Measurements from ENCODE around the gene PDCD1LG2. TPM values are rescaled to one million over a fixed set of nuclear protein-coding genes. Genes with fewer than 3 reads are reported as not detected.

PDCD1LG2 gene
- total RNA-seq, 4 donors from 2014 or later, result 0.49 to 2.2 (median 0.99) TPM

GRCh38 chr9:5514617-5515260 lies 4.4 kb downstream of the PDCD1LG2 start:
- Histone ChIP-seq H3K36me3 (no peaks in the 10 kb centered on the region), H3K4me1 (peaks cover 26% of the 10 kb centered on the region), H3K4me3 (no peak overlapping the region), H3K9me3 (no peaks in the 10 kb centered on the region), H3K27ac (no peak overlapping the region), H3K27me3 (no peaks in the 10 kb centered on the region)
- DNase-seq (ENCODE audit: low spot score in 2 of 2), result no peak
- TF ChIP-seq EP300 (IDR thresholded peaks at IDR 0.05) (no peak), CTCF (IDR thresholded peaks at IDR 0.05) (no peak), POLR2AphosphoS5 (IDR thresholded peaks at IDR 0.05) (no peak), POLR2A (IDR thresholded peaks at IDR 0.05) (no peak)
- whole genome bisulfite sequencing, result 82% methylated on average over 6 of the region's 6 CpGs

- DNase-seq (ENCODE audit: low spot score in 2 of 2), result no peak
- Histone ChIP-seq H3K27me3 (no peaks in the 10 kb centered on the region), H3K4me3 (no peak overlapping the region), H3K4me1 (peaks cover 21% of the 10 kb centered on the region), H3K9me3 (no peaks in the 10 kb centered on the region), H3K27ac (no peak overlapping the region), H3K36me3 (no peaks in the 10 kb centered on the region)
- TF ChIP-seq CTCF (IDR thresholded peaks at IDR 0.05) (no peak), EP300 (IDR thresholded peaks at IDR 0.05) (no peak), POLR2A (IDR thresholded peaks at IDR 0.05) (no peak), POLR2AphosphoS5 (IDR thresholded peaks at IDR 0.05) (no peak)
- 92% methylated on average over 4 of the region's 4 CpGs for WGBS
These were observed 4.9 kb downstream of the PDCD1LG2 start for GRCh38 chr9:5515261-5515650.

DNA sequence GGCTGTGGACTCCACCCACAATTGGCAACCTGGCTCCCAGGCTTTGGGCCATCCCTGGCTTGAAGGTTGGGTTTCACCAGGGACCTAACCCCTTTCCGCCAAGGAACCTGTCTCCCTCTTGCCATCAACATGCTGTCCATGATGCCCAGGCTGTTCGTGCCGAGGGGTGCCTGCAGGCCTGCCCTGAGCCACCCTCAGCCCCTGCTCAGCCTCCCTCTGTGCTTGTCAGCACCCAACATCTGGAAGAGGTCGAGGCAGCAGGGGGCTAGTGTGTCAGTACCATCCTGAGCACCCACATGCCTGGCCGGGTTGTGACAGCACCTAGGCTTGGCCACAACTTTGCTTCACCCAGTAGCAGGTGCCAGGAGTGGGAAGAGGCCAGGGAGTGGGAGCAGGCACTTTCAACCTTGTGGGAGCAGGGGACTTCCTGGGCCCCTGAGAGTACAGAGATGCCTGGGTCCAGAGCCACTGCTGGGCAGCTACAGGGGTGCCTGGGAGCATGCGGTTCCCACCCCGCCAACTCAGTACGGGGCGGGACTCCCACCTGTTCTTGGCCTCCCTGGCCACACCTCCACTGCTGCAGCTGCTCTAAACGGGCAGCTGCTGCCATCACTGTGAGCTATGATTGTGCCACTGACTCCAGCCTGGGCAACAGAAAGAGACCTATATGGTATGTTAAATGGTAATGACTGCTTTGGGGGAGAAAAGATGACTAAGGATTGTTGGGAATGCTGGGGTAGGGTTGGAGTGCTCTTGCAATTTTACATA lies 6.3 kb downstream of the PDCD1LG2 start:
- H3K4me1 ChIP-seq, result peaks cover 17% of the 10 kb centered on the region
- 97% methylated on average over 6 of the region's 10 CpGs for WGBS

DNA sequence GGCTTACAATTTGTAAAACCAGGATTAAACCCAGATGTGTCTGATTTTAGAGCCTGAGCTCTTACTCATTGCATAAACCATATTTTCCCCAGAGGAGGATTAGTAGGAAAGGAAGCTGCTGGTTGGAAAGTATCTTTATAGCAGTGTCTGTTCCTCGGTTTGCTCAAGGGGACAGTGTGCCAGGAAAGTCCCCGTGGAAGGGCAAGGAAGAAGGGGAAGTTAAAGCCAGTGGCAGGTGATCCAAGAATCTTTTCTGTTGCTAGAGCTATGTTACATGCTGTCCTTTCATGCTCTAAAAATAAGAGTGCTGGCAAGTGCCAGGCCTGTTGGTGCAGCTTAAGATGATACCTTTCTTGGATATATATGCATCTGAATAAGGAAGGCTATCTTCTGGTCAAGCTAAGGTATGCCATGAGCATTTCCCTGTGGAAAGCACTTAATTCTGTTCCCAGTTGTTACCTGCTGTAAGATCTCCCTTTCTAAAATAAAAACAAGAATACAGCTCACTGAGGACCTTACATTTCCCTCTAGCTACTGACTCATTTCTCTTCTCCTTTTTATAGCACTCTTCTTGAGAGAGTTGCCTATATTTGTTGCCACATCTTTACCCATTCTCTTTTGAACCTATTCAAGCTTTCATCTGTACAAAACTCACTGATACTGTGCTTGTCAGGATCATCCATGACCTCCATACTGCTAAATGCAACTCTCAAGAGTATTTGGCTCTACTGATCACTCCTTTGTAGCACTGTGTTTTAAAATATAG lies 8.0 kb downstream of the PDCD1LG2 start:
- WGBS, result 29% methylated on average over 2 of the region's 2 CpGs
- Histone ChIP-seq H3K4me1 (peaks cover 12% of the 10 kb centered on the region), H3K27me3 (no peaks in the 10 kb centered on the region), H3K9me3 (no peaks in the 10 kb centered on the region), H3K36me3 (no peaks in the 10 kb centered on the region), H3K4me3 (no peak overlapping the region), H3K27ac (no peak overlapping the region)
- DNase-seq (ENCODE audit: low spot score in 2 of 2), result no peak
- no peak for TF ChIP-seq POLR2A (IDR thresholded peaks at IDR 0.05)
- TF ChIP-seq EP300 (IDR thresholded peaks at IDR 0.05), result no peak
- TF ChIP-seq CTCF (IDR thresholded peaks at IDR 0.05), result no peak
- TF ChIP-seq POLR2AphosphoS5 (IDR thresholded peaks at IDR 0.05), result no peak

More for the DNA sequence above, 6.3 kb downstream of the PDCD1LG2 start:
- no peak for DNase-seq (ENCODE audit: low spot score in 2 of 2)
- Histone ChIP-seq H3K4me3 (no peak overlapping the region), H3K27me3 (no peaks in the 10 kb centered on the region), H3K36me3 (no peaks in the 10 kb centered on the region), H3K27ac (no peak overlapping the region), H3K9me3 (no peaks in the 10 kb centered on the region)
- no peak for TF ChIP-seq EP300 (IDR thresholded peaks at IDR 0.05)
- TF ChIP-seq POLR2A (IDR thresholded peaks at IDR 0.05), result no peak
- no peak for TF ChIP-seq CTCF (IDR thresholded peaks at IDR 0.05)
- no peak for TF ChIP-seq POLR2AphosphoS5 (IDR thresholded peaks at IDR 0.05)

DNA sequence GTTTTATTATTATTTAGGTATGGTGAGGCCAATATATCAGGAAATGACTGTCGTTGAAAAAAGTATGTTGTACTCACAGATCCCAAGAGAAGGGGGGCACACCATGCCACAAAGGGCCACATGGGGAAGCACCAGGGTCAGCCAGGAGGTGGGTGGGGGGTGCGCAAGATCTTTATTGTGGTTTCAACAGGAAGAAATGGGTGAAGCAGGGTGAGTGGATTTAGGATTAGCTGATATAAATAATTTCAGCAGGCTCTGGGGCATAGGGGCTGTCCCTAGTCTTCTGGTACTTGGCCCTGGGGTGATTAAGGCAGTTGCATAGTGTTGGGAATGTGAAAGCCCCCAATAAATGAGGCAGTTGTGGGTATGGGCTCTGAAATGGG lies 8.6 kb downstream of the PDCD1LG2 start:
- Histone ChIP-seq H3K36me3 (no peaks in the 10 kb centered on the region), H3K4me3 (no peak overlapping the region), H3K27me3 (no peaks in the 10 kb centered on the region), H3K9me3 (no peaks in the 10 kb centered on the region), H3K27ac (no peak overlapping the region), H3K4me1 (peaks cover 12% of the 10 kb centered on the region)
- 78% methylated on average over 2 of the region's 2 CpGs for WGBS
- TF ChIP-seq EP300 (IDR thresholded peaks at IDR 0.05) (no peak), POLR2A (IDR thresholded peaks at IDR 0.05) (no peak), CTCF (IDR thresholded peaks at IDR 0.05) (no peak), POLR2AphosphoS5 (IDR thresholded peaks at IDR 0.05) (no peak)
- DNase-seq (ENCODE audit: low spot score in 2 of 2), result no peak
